Glutamatergic neuron (in vitro differentiated cells): ENCODE data around the gene MLLT3. TPM values are rescaled to one million over a fixed set of nuclear protein-coding genes. Genes with fewer than 3 reads are reported as not detected.

Experiments used
- DNase-seq: peaks from one replicate; pipeline ENCODE4 v3.0.0; 2022
- H3K27ac Mint-ChIP-seq: one replicate; pipeline ENCODE4 v1.8.0; 2020; ENCODE audit warnings: mild to moderate bottlenecking, mixed read lengths, inconsistent platforms; ENCODE audit not compliant: unreplicated experiment
- H3K27me3 Mint-ChIP-seq: one replicate; pipeline ENCODE4 v1.8.0; 2020; ENCODE audit warnings: mild to moderate bottlenecking, moderate library complexity, mixed read lengths, inconsistent platforms; ENCODE audit not compliant: unreplicated experiment
- H3K36me3 Mint-ChIP-seq: one replicate; pipeline ENCODE4 v1.8.0; 2020; ENCODE audit warnings: mild to moderate bottlenecking, mixed read lengths, inconsistent platforms; ENCODE audit not compliant: unreplicated experiment
- H3K4me1 Mint-ChIP-seq: one replicate; pipeline ENCODE4 v1.8.0; 2020; ENCODE audit warnings: mild to moderate bottlenecking, low read depth, mixed read lengths, inconsistent platforms; ENCODE audit not compliant: unreplicated experiment
- H3K4me3 Mint-ChIP-seq: one replicate; pipeline ENCODE4 v1.8.0; 2020; ENCODE audit warnings: mild to moderate bottlenecking, mixed read lengths, inconsistent platforms; ENCODE audit not compliant: unreplicated experiment
- H3K9me3 Mint-ChIP-seq: one replicate; pipeline ENCODE4 v1.8.0; 2020; ENCODE audit warnings: mild to moderate bottlenecking, moderate library complexity, mixed read lengths, inconsistent platforms; ENCODE audit not compliant: unreplicated experiment
- total RNA-seq: library from RNA; stranded (reverse); fragmentation: NEBNext Ultra II Directional; extraction: Animal tissue kit (Norgen Biotek cat#: 25700); gene quantifications from one replicate; pipeline ENCODE4 v1.2.1, GENCODE V29; 2021; ENCODE audit not compliant: unreplicated experiment
- TF ChIP-seq, protein P1 (sequence below): fragments of 200-600 bp; sonication (generic); IDR thresholded peaks from one replicate; pipeline ENCODE4 v1.5.0; 2021; ENCODE audit not compliant: partially characterized antibody, unreplicated experiment

Gene MLLT3
- total RNA-seq, 1 donor from 2014 or later, result 11.7 TPM

DNA sequence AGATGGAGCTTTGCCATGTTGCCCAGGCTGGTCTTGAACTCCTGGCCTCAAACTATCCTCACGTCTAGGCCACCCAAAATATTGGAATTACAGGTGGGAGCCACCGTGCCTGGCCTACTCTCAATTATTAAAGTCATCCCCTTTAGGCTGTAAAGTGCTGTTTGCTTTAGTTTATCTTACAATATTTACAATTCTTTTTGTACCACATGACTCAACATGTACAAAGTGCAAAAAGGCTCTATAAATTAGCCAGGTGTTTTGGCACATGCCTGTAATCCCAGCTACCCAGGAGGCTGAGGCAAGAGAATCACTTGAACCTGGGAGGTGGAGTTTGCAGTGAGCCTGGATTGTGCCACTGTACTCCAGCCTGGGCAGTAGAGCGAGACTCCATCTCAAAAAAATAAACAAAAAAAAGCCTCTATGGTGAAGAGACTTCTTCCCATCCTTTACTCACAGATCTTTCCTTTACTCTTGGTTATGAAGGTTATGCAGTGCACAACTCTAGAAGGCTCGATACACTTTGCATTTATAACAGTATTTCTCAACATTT is 28.5 kb upstream of the MLLT3 start:
- TF ChIP-seq, protein P1, sequence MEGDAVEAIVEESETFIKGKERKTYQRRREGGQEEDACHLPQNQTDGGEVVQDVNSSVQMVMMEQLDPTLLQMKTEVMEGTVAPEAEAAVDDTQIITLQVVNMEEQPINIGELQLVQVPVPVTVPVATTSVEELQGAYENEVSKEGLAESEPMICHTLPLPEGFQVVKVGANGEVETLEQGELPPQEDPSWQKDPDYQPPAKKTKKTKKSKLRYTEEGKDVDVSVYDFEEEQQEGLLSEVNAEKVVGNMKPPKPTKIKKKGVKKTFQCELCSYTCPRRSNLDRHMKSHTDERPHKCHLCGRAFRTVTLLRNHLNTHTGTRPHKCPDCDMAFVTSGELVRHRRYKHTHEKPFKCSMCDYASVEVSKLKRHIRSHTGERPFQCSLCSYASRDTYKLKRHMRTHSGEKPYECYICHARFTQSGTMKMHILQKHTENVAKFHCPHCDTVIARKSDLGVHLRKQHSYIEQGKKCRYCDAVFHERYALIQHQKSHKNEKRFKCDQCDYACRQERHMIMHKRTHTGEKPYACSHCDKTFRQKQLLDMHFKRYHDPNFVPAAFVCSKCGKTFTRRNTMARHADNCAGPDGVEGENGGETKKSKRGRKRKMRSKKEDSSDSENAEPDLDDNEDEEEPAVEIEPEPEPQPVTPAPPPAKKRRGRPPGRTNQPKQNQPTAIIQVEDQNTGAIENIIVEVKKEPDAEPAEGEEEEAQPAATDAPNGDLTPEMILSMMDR, result no peak
- Mint-ChIP-seq H3K27ac (no peak overlapping the region), H3K4me3 (no peak overlapping the region), H3K27me3 (no peaks in the 10 kb centered on the region), H3K36me3 (peaks cover 18% of the 10 kb centered on the region), H3K4me1 (no peaks in the 10 kb centered on the region), H3K9me3 (peaks cover 8% of the 10 kb centered on the region)
- DNase-seq, result no peak

DNA sequence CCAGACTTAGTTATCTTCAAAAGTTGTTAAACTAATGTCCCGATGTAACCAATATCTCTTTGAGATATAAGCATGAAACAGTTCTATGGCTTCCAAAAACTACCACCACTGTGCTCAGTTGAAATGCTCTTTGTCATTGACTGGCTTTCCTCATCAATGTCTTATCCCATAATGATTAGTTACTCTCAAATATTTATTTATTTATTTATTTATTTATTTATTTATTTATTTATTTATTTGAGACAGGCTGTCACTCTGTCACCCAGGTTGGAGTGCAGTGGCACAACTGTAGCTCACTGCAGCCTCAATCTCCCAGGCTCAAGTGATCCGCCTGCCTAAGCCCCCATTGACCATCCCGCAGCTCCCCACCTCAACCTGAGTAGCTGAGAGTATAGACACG is 28.0 kb upstream of the MLLT3 start:
- Mint-ChIP-seq H3K4me3 (no peak overlapping the region), H3K4me1 (no peaks in the 10 kb centered on the region), H3K27me3 (no peaks in the 10 kb centered on the region), H3K27ac (no peak overlapping the region), H3K9me3 (peaks cover 7% of the 10 kb centered on the region), H3K36me3 (peaks cover 15% of the 10 kb centered on the region)
- TF ChIP-seq, protein P1, result no peak
- no peak for DNase-seq

DNA sequence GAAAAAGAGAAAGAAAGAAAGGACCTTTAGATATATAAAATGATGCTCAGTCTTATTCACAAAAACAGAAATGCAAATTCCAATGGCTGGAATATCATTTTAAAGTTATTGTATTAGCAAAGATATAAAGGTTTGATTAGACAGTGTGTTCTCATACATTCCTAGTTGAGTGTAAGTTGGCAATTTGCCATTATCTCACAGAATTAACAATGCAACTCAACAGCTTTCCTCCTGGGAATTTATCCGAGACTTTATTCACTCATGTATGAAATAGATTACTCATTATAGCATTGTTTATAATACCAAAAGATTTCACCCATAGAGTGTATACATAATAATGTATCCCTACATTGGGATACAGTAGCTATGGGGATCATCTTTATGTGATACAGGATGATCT is 27.1 kb upstream of the MLLT3 start:
- H3K4me3 Mint-ChIP-seq, result no peak overlapping the region
- no peak for DNase-seq
- H3K9me3 Mint-ChIP-seq, result peaks cover 2% of the 10 kb centered on the region
- peaks cover 5% of the 10 kb centered on the region for H3K36me3 Mint-ChIP-seq
- no peaks in the 10 kb centered on the region for H3K27me3 Mint-ChIP-seq
- H3K4me1 Mint-ChIP-seq, result no peaks in the 10 kb centered on the region
- no peak overlapping the region for H3K27ac Mint-ChIP-seq
- TF ChIP-seq, protein P1, result no peak

DNA sequence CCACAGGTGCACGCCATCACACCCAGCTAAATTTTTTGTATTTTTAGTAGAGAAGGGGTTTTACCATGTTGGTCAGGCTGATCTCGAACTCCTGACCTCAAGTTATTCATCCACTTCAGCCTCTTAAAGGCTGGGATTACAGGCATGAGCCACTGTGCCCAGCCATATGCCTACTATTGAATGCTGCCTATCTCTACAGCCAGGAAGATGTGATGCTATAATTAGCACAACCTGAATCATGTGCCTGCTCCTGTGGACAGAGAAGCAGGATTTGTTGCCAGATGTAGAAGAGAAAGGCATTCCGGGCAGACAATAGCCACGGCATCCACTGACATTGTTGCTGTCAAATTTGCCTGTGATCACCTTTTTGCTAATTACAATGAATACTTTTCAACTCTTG is 24.4 kb upstream of the MLLT3 start:
- no peak overlapping the region for H3K4me3 Mint-ChIP-seq
- no peaks in the 10 kb centered on the region for H3K36me3 Mint-ChIP-seq
- no peak for DNase-seq
- H3K27ac Mint-ChIP-seq, result no peak overlapping the region
- TF ChIP-seq, protein P1, result no peak
- H3K27me3 Mint-ChIP-seq, result no peaks in the 10 kb centered on the region
- H3K9me3 Mint-ChIP-seq, result no peaks in the 10 kb centered on the region
- no peaks in the 10 kb centered on the region for H3K4me1 Mint-ChIP-seq

DNA sequence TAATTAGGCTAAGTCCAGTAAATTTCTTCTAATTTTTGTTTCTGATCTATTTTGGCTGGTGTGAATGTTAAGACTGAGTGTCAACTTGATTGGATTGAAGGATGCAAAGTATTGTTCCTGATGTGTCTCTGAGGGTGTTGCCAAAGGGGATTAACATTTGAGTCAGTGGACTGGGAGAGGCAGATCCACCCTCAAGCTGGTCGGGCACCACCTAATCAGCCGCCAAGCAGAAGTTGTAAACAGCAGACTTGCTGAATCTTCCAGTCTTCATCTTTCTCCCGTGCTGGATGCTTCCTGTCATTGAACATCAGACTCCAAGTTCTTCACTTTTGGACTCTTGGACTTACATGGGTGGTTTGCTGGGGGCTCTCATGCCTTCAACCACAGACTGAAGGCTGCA is 21.4 kb upstream of the MLLT3 start:
- H3K4me3 Mint-ChIP-seq, result no peak overlapping the region
- TF ChIP-seq, protein P1, result no peak
- H3K27me3 Mint-ChIP-seq, result no peaks in the 10 kb centered on the region
- DNase-seq, result no peak
- H3K4me1 Mint-ChIP-seq, result peaks cover 1% of the 10 kb centered on the region
- H3K9me3 Mint-ChIP-seq, result no peaks in the 10 kb centered on the region
- H3K36me3 Mint-ChIP-seq, result no peaks in the 10 kb centered on the region
- no peak overlapping the region for H3K27ac Mint-ChIP-seq
